ENCODE measurements around the gene ANO10. TPM values are rescaled to one million over a fixed set of nuclear protein-coding genes. Genes with fewer than 3 reads are reported as not detected.

The ANO10 gene
- polyA plus RNA-seq, 1 donor from 2014 or later: 11.1 TPM

- Histone ChIP-seq H3K9me2 (ENCODE audit: insufficient read depth, low read length) (no peaks in the 10 kb centered on the region), H3F3A (ENCODE audit: insufficient read depth, low read length, poor library complexity, severe bottlenecking) (no peaks in the 10 kb centered on the region), H3K9ac (ENCODE audit: low read length) (no peak overlapping the region), H3K79me2 (replicated peaks; ENCODE audit: insufficient read depth, low read length) (no peaks in the 10 kb centered on the region), H3K9me3 (ENCODE audit: low read length) (no peaks in the 10 kb centered on the region), H4K20me1 (ENCODE audit: insufficient read depth) (no peaks in the 10 kb centered on the region), H3K36me3 (ENCODE audit: insufficient read depth, low read length) (peaks cover 18% of the 10 kb centered on the region), H3K27ac (ENCODE audit: low read length) (no peak overlapping the region), H2AFZ (ENCODE audit: low read depth, low read length) (no peak overlapping the region), H3K4me3 (ENCODE audit: low read length) (no peak overlapping the region), H3K4me2 (ENCODE audit: low read length) (no peak overlapping the region), H3K27me3 (ENCODE audit: insufficient read depth, low read depth, low read length) (no peaks in the 10 kb centered on the region)
- TF ChIP-seq EZH2 (IDR thresholded peaks at IDR 0.05; ENCODE audit: borderline replicate concordance, insufficient read depth, low read length, poor library complexity, severe bottlenecking): no peak
- no peak for TF ChIP-seq MXI1 (conservative IDR thresholded peaks at IDR 0.05; ENCODE audit: poor library complexity, severe bottlenecking)
- no peak for TF ChIP-seq TAF1 (IDR thresholded peaks at IDR 0.05; ENCODE audit: low read depth)
- no peak for TF ChIP-seq CTCF (IDR thresholded peaks at IDR 0.05; ENCODE audit: poor library complexity, severe bottlenecking)
- no peak for TF ChIP-seq EP300 (conservative IDR thresholded peaks at IDR 0.05; ENCODE audit: poor library complexity, severe bottlenecking)
- no peak for TF ChIP-seq POLR2AphosphoS5 (IDR thresholded peaks at IDR 0.05)
- TF ChIP-seq REST (IDR thresholded peaks at IDR 0.05; ENCODE audit: borderline replicate concordance): no peak
- no peak for TF ChIP-seq RAD21 (conservative IDR thresholded peaks at IDR 0.05)
- no peak for TF ChIP-seq SMC3 (conservative IDR thresholded peaks at IDR 0.05; ENCODE audit: poor library complexity)
Measured at GRCh38 chr3:43343815-43344214, 278.0 kb downstream of the ANO10 start.

- Histone ChIP-seq H2AFZ (ENCODE audit: low read depth, low read length) (no peak overlapping the region), H3K79me2 (replicated peaks; ENCODE audit: insufficient read depth, low read length) (no peaks in the 10 kb centered on the region), H3F3A (ENCODE audit: insufficient read depth, low read length, poor library complexity, severe bottlenecking) (no peaks in the 10 kb centered on the region), H3K27me3 (ENCODE audit: insufficient read depth, low read depth, low read length) (no peaks in the 10 kb centered on the region), H3K36me3 (ENCODE audit: insufficient read depth, low read length) (peaks cover 16% of the 10 kb centered on the region), H3K4me2 (ENCODE audit: low read length) (no peak overlapping the region), H4K20me1 (ENCODE audit: insufficient read depth) (no peaks in the 10 kb centered on the region), H3K9me2 (ENCODE audit: insufficient read depth, low read length) (no peaks in the 10 kb centered on the region), H3K9me3 (ENCODE audit: low read length) (no peaks in the 10 kb centered on the region), H3K9ac (ENCODE audit: low read length) (no peak overlapping the region), H3K27ac (ENCODE audit: low read length) (no peak overlapping the region), H3K4me3 (ENCODE audit: low read length) (no peak overlapping the region)
- TF ChIP-seq REST (IDR thresholded peaks at IDR 0.05; ENCODE audit: borderline replicate concordance): no peak
- no peak for TF ChIP-seq TAF1 (IDR thresholded peaks at IDR 0.05; ENCODE audit: low read depth)
- no peak for TF ChIP-seq POLR2AphosphoS5 (IDR thresholded peaks at IDR 0.05)
- TF ChIP-seq RAD21 (conservative IDR thresholded peaks at IDR 0.05): no peak
Measured at GRCh38 chr3:43343185-43343584, 278.6 kb downstream of the ANO10 start.

Measured in neural cell (in vitro differentiated cells).